Endothelial cell of umbilical vein (primary cell): Measurements from ENCODE around the gene ENG. TPM values are rescaled to one million over a fixed set of nuclear protein-coding genes. Genes with fewer than 3 reads are reported as not detected.

ENCODE experiments used
- BruUV-seq: library from RNA; stranded (reverse); fragments of 400-500 nt; replicated peaks from 2 replicates; lab custom pipeline; 2021; lab: Mats Ljungman, UMichigan
- CTCF ChIA-PET: fragments of 300-600, 350-600 bp; sonication (Branson Sonifier 250); formaldehyde crosslinking; loops from one replicate; lab custom pipeline; 2021; ENCODE audit warnings: antibody characterized with exemption, inconsistent platforms; lab: Charles Lee
- POLR2A ChIA-PET: fragments of 300-600, 350-600 bp; sonication (Branson Sonifier 250); formaldehyde crosslinking; loops from one replicate; lab custom pipeline; 2021; ENCODE audit warnings: antibody characterized with exemption, inconsistent platforms; lab: Charles Lee
- DNase-seq: peaks from one replicate; pipeline ENCODE4 v3.0.0-alpha.2; 2011; ENCODE audit warnings: low read depth, low spot score
- FAIRE-seq: peaks from 2 replicates; lab custom pipeline; 2011; peaks lifted over from hg19 to GRCh38; lab: Jason Lieb, UNC
- H2AFZ ChIP-seq: 2 replicates; pipeline ENCODE4 v1.6.0; 2012; ENCODE audit warnings: low read depth, low read length, control low read depth, inconsistent platforms
- H3K27ac ChIP-seq: 2 replicates; pipeline ENCODE4 v1.5.1; 2011; ENCODE audit warnings: low read depth, mild to moderate bottlenecking, control low read depth, low read length, moderate library complexity; ENCODE audit not compliant: insufficient read depth
- H3K27me3 ChIP-seq, 2 experiments: 2 replicates each; pipeline versions ENCODE4 v1.6.0 to v1.6.1; 2011; ENCODE audit warnings: low read length in 2 of 2, mixed read lengths in 1 of 2; ENCODE audit not compliant: control insufficient read depth in 2 of 2, insufficient read depth in 2 of 2
- H3K36me3 ChIP-seq, 2 experiments: 2 replicates in 1 of 2; 3 replicates in 1 of 2; pipeline ENCODE4 v1.5.1; 2011; ENCODE audit warnings: low read length in 2 of 2, mild to moderate bottlenecking in 1 of 2, moderate library complexity in 1 of 2; ENCODE audit not compliant: control insufficient read depth in 2 of 2, insufficient read depth in 2 of 2; ENCODE audit errors: extremely low read depth in 1 of 2
- H3K4me1 ChIP-seq: 3 replicates; pipeline ENCODE4 v1.5.1; 2011; ENCODE audit warnings: mild to moderate bottlenecking, low read length; ENCODE audit not compliant: control insufficient read depth, insufficient read depth; ENCODE audit errors: extremely low read depth
- H3K4me2 ChIP-seq: 2 replicates; pipeline ENCODE4 v1.6.1; 2011; ENCODE audit warnings: low read length, control low read depth, mixed read lengths; ENCODE audit not compliant: insufficient read depth
- H3K4me3 ChIP-seq, 3 experiments: fragments of 200-600 bp in 1 of 3; sonication (generic), shearing (Covaris generic) in 1 of 3; replicated peaks in 1 of 3; 2 replicates each; pipeline ENCODE4 v1.5.1; 2011 to 2016; ENCODE audit warnings: control low read depth in 3 of 3, low read length in 3 of 3, mild to moderate bottlenecking in 2 of 3, inconsistent platforms in 1 of 3, low read depth in 1 of 3, moderate library complexity in 1 of 3; ENCODE audit not compliant: insufficient read depth in 1 of 3
- H3K79me2 ChIP-seq: 2 replicates; pipeline ENCODE4 v1.6.0; 2012; ENCODE audit warnings: low read length, inconsistent platforms; ENCODE audit not compliant: control insufficient read depth, insufficient read depth
- H3K9ac ChIP-seq: replicated peaks from 2 replicates; pipeline ENCODE3; 2011; ENCODE audit warnings: low read length, control low read depth; ENCODE audit not compliant: insufficient read depth; ENCODE audit errors: extremely low read depth
- H3K9me1 ChIP-seq: replicated peaks from 3 replicates; pipeline ENCODE4 v1.6.0; 2011; ENCODE audit warnings: mild to moderate bottlenecking, low read length; ENCODE audit not compliant: control insufficient read depth, insufficient read depth; ENCODE audit errors: extremely low read depth
- H3K9me3 ChIP-seq: replicated peaks from 2 replicates; pipeline ENCODE4 v1.5.1; 2012; ENCODE audit warnings: low read length, inconsistent platforms; ENCODE audit not compliant: control insufficient read depth, insufficient read depth
- H4K20me1 ChIP-seq: replicated peaks from 2 replicates; pipeline ENCODE3; 2011; ENCODE audit warnings: mild to moderate bottlenecking, low read length; ENCODE audit not compliant: control insufficient read depth, insufficient read depth; ENCODE audit errors: extremely low read depth
- CTCF ChIP-seq, 2 donors: IDR thresholded peaks; 1 replicate in 1 of 2; 2 replicates in 1 of 2; pipeline ENCODE4 v1.5.1; 2011; ENCODE audit warnings: low read length in 2 of 2, mild to moderate bottlenecking in 2 of 2, moderate library complexity in 2 of 2, control low read depth in 1 of 2, inconsistent platforms in 1 of 2, low read depth in 1 of 2; ENCODE audit not compliant: insufficient read depth in 1 of 2; ENCODE audit errors: extremely low read depth in 1 of 2
- EZH2 ChIP-seq: IDR thresholded peaks from 2 replicates; pipeline ENCODE4 v1.6.1; 2012; ENCODE audit warnings: borderline replicate concordance, low read depth, mild to moderate bottlenecking, moderate library complexity, low read length, inconsistent platforms; ENCODE audit not compliant: severe bottlenecking
- FOS ChIP-seq: IDR thresholded peaks from 2 replicates; pipeline ENCODE4 v1.6.1; 2011; ENCODE audit warnings: mild to moderate bottlenecking, low read length, moderate library complexity, borderline replicate concordance; ENCODE audit not compliant: insufficient read depth
- GATA2 ChIP-seq: IDR thresholded peaks from 2 replicates; pipeline ENCODE4 v1.7.0; 2011; ENCODE audit warnings: low read depth, mild to moderate bottlenecking, moderate library complexity, mixed read lengths, low read length; ENCODE audit not compliant: insufficient read length, insufficient read depth
- JUN ChIP-seq: IDR thresholded peaks from 2 replicates; pipeline ENCODE4 v1.6.1; 2011; ENCODE audit warnings: borderline replicate concordance, low read depth; ENCODE audit not compliant: insufficient read length, insufficient read depth
- MAX ChIP-seq: IDR thresholded peaks from 2 replicates; pipeline ENCODE4 v1.6.1; 2011; ENCODE audit not compliant: insufficient read depth, insufficient read length
- MYC ChIP-seq: IDR thresholded peaks from one replicate; pipeline ENCODE4 v1.6.1; 2011; ENCODE audit warnings: mild to moderate bottlenecking, low read depth, low read length
- POLR2A ChIP-seq: IDR thresholded peaks from 2 replicates; pipeline ENCODE4 v1.6.1; 2012; ENCODE audit warnings: low read depth, mild to moderate bottlenecking, control low read depth, low read length
- POLR2AphosphoS5 ChIP-seq: IDR thresholded peaks from 2 replicates; pipeline ENCODE4 v1.6.1; 2012; ENCODE audit warnings: low read depth, mild to moderate bottlenecking, control low read depth, low read length, moderate library complexity; ENCODE audit not compliant: insufficient read depth
- dilution Hi-C: fragments of 300-500 bp; cut with MboI; formaldehyde crosslinking; loops from one replicate; pipeline ENCODE4 v1.15.0; 2019; ENCODE audit warnings: low sequenced_read_pairs; ENCODE audit not compliant: extremely low pct_ligation_motif_present
- intact Hi-C: fragments of 100-400 bp; cut with micrococcal nuclease; formaldehyde crosslinking; loops from one replicate; pipeline ENCODE4 v1.10.0; 2022
- polyA plus RNA-seq, 4 experiments: library from polyadenylated mRNA; depleted of rRNA in 3 of 4; stranded (reverse) in 3 of 4; unstranded in 1 of 4; fragments of >200 nt; gene quantifications; 2 replicates each; pipeline versions ENCODE4 v1.2.1 to v1.2.3, GENCODE V29; 2011 to 2012; ENCODE audit warnings: missing spikeins in 1 of 4
- total RNA-seq: library from RNA; stranded (reverse); gene quantifications from 2 replicates; pipeline ENCODE4 v1.2.3, GENCODE V29; 2021

The ENG gene
- total and polyA plus RNA-seq, 2 donors (not counting 3 experiments of a cell fraction or from before 2014, with no cell fraction given), result 338 to 728 TPM

GRCh38 chr9:127853312-127854183 is 910 bp downstream of the ENG start:
- Histone ChIP-seq H3K4me1 (peaks cover 39% of the 10 kb centered on the region), H3K4me2 (peak overlapping the region; percentile 91), H2AFZ (no peak overlapping the region), H3K9ac (peak overlapping the region; percentile 94), H4K20me1 (no peaks in the 10 kb centered on the region), H3K27ac (peak overlapping the region; percentile 82), H3K9me3 (no peaks in the 10 kb centered on the region), H3K36me3 (peaks cover 12 to 25% of the 10 kb centered on the region in 2 experiments), H3K79me2 (peaks cover 64% of the 10 kb centered on the region), H3K4me3 (peak overlapping the region; percentile 81 to 99 (median 97)), H3K27me3 (no peaks in the 10 kb centered on the region), H3K9me1 (no peaks in the 10 kb centered on the region)
- ChIA-PET POLR2A (interaction anchor here (0.6 to 4.1 kb wide), 5 partner anchors 9 to 185 kb away, joined by 3 to 14 read pairs (median 7); no protein-coding TSS in a partner anchor), CTCF (interaction anchor here (1.0 to 6.3 kb wide), 16 partner anchors 8 to 285 kb away, joined by 3 to 101 read pairs (median 4); partner anchors contain the start of gene CDK9)
- intact Hi-C loops, result loop anchor here (1.0 to 2.0 kb wide), 3 partner anchors 8 to 51 kb away; partner anchors contain the start of gene FPGS
- dilution Hi-C loops, result no loop called here
- DNase-seq, result peak; percentile 20
- TF ChIP-seq MAX, result no peak
- no peak for TF ChIP-seq EZH2
- no peak for TF ChIP-seq JUN
- TF ChIP-seq FOS, result no peak
- no peak for TF ChIP-seq GATA2
- no peak for TF ChIP-seq POLR2A
- no peak for TF ChIP-seq MYC
- TF ChIP-seq POLR2AphosphoS5, result no peak
- TF ChIP-seq CTCF (IDR thresholded peaks at IDR 0.05; ENCODE audit: extremely low read depth in 1 of 2, insufficient read depth in 1 of 2, low read depth in 1 of 2, low read length in 2 of 2), result no peak
- BruUV-seq, result no TSS peak
- FAIRE-seq, result peak; percentile 74
